SK-N-SH (cell line): ENCODE results near the gene NCAN.

Experiments used
- ELF1 ChIP-seq: IDR thresholded peaks from 2 replicates; pipeline ENCODE4 v1.4.0; 2012
- GATA2 ChIP-seq: sonication (generic); formaldehyde crosslinking; IDR thresholded peaks from 2 replicates; pipeline ENCODE4 v1.5.0; 2020; ENCODE audit warnings: mild to moderate bottlenecking, missing genetic modification reagents
- POLR2AphosphoS5 ChIP-seq: IDR thresholded peaks from 2 replicates; pipeline ENCODE4 v1.6.1; 2012; ENCODE audit warnings: low read depth, low read length
- SMC3 ChIP-seq: IDR thresholded peaks from 2 replicates; pipeline ENCODE4 v1.6.1; 2012; ENCODE audit warnings: low read depth, low read length, improper control_type of control experiment
- TAF1 ChIP-seq: IDR thresholded peaks from 2 replicates; pipeline ENCODE4 v1.6.1; 2012; ENCODE audit warnings: low read depth, mild to moderate bottlenecking, low read length, moderate library complexity, borderline replicate concordance
- YY1 ChIP-seq: IDR thresholded peaks from 2 replicates; pipeline ENCODE4 v1.4.0; 2012; ENCODE audit warnings: low read depth, mild to moderate bottlenecking
- TF ChIP-seq, protein P1 (sequence below): fragments of 200-600 bp; sonication (generic); IDR thresholded peaks from 2 replicates; pipeline ENCODE4 v1.6.1; 2017; ENCODE audit warnings: antibody characterized with exemption, mild to moderate bottlenecking, moderate library complexity

DNA sequence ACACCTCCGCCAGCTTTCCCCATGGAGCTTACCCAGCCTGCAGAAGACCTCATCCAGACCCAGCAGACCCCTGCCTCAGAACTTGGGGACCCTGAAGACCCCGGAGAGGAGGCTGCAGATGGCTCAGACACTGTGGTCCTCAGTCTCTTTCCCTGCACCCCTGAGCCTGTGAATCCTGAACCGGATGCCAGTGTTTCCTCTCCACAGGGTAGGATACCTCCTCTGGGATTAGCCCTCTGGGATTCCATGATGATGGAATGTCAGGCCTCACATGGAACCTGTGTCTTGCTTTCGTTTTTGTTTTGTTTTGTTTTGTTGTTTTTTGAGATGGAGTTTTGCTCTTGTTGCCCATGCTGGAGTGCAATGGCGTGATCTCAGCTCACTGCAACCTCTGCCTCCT, 17.8 kb upstream of the NCAN start:
- TF ChIP-seq, protein P1, sequence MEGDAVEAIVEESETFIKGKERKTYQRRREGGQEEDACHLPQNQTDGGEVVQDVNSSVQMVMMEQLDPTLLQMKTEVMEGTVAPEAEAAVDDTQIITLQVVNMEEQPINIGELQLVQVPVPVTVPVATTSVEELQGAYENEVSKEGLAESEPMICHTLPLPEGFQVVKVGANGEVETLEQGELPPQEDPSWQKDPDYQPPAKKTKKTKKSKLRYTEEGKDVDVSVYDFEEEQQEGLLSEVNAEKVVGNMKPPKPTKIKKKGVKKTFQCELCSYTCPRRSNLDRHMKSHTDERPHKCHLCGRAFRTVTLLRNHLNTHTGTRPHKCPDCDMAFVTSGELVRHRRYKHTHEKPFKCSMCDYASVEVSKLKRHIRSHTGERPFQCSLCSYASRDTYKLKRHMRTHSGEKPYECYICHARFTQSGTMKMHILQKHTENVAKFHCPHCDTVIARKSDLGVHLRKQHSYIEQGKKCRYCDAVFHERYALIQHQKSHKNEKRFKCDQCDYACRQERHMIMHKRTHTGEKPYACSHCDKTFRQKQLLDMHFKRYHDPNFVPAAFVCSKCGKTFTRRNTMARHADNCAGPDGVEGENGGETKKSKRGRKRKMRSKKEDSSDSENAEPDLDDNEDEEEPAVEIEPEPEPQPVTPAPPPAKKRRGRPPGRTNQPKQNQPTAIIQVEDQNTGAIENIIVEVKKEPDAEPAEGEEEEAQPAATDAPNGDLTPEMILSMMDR = no peak
- TF ChIP-seq POLR2AphosphoS5 (no peak), YY1 (no peak), TAF1 (no peak), ELF1 (no peak), SMC3 (no peak), GATA2 (no peak)
